Measurements from ENCODE around the gene EFNA5. TPM values are rescaled to one million over a fixed set of nuclear protein-coding genes. Genes with fewer than 3 reads are reported as not detected.

The EFNA5 gene
- total RNA-seq, 1 donor from 2014 or later: 12.6 TPM

GRCh38 chr5:107616213-107616612 is 54.5 kb downstream of the EFNA5 start:
- no peak for DNase-seq (ENCODE audit: low read depth)
- Histone ChIP-seq H3K27me3 (ENCODE audit: control insufficient read depth, insufficient read depth, low read length) (no peaks in the 10 kb centered on the region), H3K36me3 (ENCODE audit: control insufficient read depth, insufficient read depth, low read length) (no peaks in the 10 kb centered on the region), H3K4me3 (ENCODE audit: low read depth, low read length) (no peak overlapping the region)
- no peak for TF ChIP-seq CTCF (IDR thresholded peaks at IDR 0.05; ENCODE audit: insufficient read depth, low read length, poor library complexity, severe bottlenecking)

GRCh38 chr5:107615299-107615817 is 55.4 kb downstream of the EFNA5 start:
- TF ChIP-seq CTCF (IDR thresholded peaks at IDR 0.05; ENCODE audit: insufficient read depth, low read length, poor library complexity, severe bottlenecking): no peak
- no peaks in the 10 kb centered on the region for H3K27me3 ChIP-seq (ENCODE audit: control insufficient read depth, insufficient read depth, low read length)
- H3K4me3 ChIP-seq (ENCODE audit: low read depth, low read length): no peak overlapping the region
- H3K36me3 ChIP-seq (ENCODE audit: control insufficient read depth, insufficient read depth, low read length): no peaks in the 10 kb centered on the region
- DNase-seq (ENCODE audit: low read depth): no peak

DNA sequence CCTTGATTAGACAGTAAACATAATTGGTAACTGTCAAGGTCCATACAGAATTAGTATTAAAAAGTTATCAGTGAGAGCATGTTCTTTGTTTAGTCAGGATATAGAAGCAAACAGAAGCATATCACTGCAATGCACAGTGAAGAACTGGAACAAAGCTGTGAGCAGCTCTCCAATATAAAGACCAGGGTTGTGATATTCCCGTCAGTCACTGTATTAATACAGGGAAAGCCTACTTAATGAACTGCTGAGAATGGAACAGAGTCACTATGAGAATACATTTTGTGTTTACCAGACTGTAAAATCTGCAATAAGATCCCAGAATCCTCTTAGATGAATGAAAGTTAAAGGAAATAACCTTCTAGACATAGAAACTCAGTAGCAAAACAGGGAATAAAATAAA is 58.2 kb downstream of the EFNA5 start:
- TF ChIP-seq CTCF (IDR thresholded peaks at IDR 0.05; ENCODE audit: insufficient read depth, low read length, poor library complexity, severe bottlenecking): no peak

DNA sequence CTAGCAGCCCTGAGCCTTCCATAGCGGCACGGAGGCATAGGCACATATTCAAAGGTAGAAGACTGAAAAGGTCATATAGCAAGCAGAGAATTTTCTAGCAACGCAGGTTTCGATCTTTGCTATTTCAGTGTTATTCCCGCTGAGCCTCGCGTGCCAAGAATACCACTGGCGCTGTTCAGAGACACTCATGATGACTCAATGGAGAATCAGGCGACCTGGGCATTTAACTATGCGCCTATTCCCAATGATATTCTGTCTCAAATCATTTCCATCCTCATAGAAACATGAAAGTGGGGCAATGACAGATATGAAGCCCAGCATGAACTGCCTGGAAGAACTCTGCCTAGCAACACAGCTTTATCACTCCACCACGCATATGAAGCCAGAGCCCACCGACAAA is 59.9 kb downstream of the EFNA5 start:
- TF ChIP-seq CTCF (IDR thresholded peaks at IDR 0.05; ENCODE audit: insufficient read depth, low read length, poor library complexity, severe bottlenecking): no peak
- no peaks in the 10 kb centered on the region for H3K27me3 ChIP-seq (ENCODE audit: control insufficient read depth, insufficient read depth, low read length)
- no peaks in the 10 kb centered on the region for H3K36me3 ChIP-seq (ENCODE audit: control insufficient read depth, insufficient read depth, low read length)
- no peak for DNase-seq (ENCODE audit: low read depth)
- H3K4me3 ChIP-seq (ENCODE audit: low read depth, low read length): no peak overlapping the region

More for the DNA sequence above, 58.2 kb downstream of the EFNA5 start:
- H3K4me3 ChIP-seq (ENCODE audit: low read depth, low read length): no peak overlapping the region
- DNase-seq (ENCODE audit: low read depth): no peak
- no peaks in the 10 kb centered on the region for H3K27me3 ChIP-seq (ENCODE audit: control insufficient read depth, insufficient read depth, low read length)
- H3K36me3 ChIP-seq (ENCODE audit: control insufficient read depth, insufficient read depth, low read length): no peaks in the 10 kb centered on the region

GRCh38 chr5:107607671-107608345 is 62.9 kb downstream of the EFNA5 start:
- no peaks in the 10 kb centered on the region for H3K36me3 ChIP-seq (ENCODE audit: control insufficient read depth, insufficient read depth, low read length)
- H3K4me3 ChIP-seq (ENCODE audit: low read depth, low read length): no peak overlapping the region
- no peak for DNase-seq (ENCODE audit: low read depth)
- no peak for TF ChIP-seq CTCF (IDR thresholded peaks at IDR 0.05; ENCODE audit: insufficient read depth, low read length, poor library complexity, severe bottlenecking)
- no peaks in the 10 kb centered on the region for H3K27me3 ChIP-seq (ENCODE audit: control insufficient read depth, insufficient read depth, low read length)

DNA sequence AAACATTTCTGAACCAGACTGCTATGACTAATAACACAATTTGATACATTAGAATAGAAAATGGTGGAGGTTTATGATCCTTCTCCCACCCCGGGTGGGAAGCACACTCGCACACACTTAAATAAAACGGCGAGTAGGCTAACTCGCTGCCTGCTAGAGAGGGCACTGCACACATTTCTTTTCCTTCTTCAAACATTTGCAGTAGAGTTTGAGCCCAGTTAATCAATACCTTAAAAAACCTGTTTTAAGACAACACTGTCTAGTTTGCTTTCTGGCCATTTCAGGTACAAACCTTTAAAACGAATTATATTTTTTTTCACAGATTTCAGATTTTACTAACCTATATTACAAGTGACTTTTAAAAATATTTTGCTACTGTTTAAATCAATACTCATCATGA is 63.5 kb downstream of the EFNA5 start:
- no peak for DNase-seq (ENCODE audit: low read depth)
- Histone ChIP-seq H3K36me3 (ENCODE audit: control insufficient read depth, insufficient read depth, low read length) (no peaks in the 10 kb centered on the region), H3K27me3 (ENCODE audit: control insufficient read depth, insufficient read depth, low read length) (no peaks in the 10 kb centered on the region), H3K4me3 (ENCODE audit: low read depth, low read length) (no peak overlapping the region)
- no peak for TF ChIP-seq CTCF (IDR thresholded peaks at IDR 0.05; ENCODE audit: insufficient read depth, low read length, poor library complexity, severe bottlenecking)
